GM12878 (cell line): ENCODE measurements around the gene CD300LG. TPM values are rescaled to one million over a fixed set of nuclear protein-coding genes. Genes with fewer than 3 reads are reported as not detected.

Experiments used
- ATAC-seq: fragments of 200-7000 bp; cut with Tn5 transposase; 3 replicates; pipeline ENCODE4 v1.9.1; 2020; ENCODE audit warnings: mild to moderate bottlenecking, moderate library complexity
- BruUV-seq: library from RNA; stranded (reverse); fragments of 400-500 nt; replicated peaks from 2 replicates; lab custom pipeline; 2021; lab: Mats Ljungman, UMichigan
- CTCF ChIA-PET: fragments of 300-600 bp; sonication (Branson Sonifier 250); formaldehyde crosslinking; extraction: SDS; loops from one replicate; lab custom pipeline; 2021; ENCODE audit warnings: inconsistent platforms; lab: Yijun Ruan, JAX
- POLR2A ChIA-PET: fragments of 350-600 bp; formaldehyde crosslinking; extraction: SDS; loops from one replicate; lab custom pipeline; 2021; ENCODE audit warnings: inconsistent platforms; lab: Charles Lee
- RAD21 ChIA-PET: fragments of 300-600 bp; sonication (Branson Sonifier 250); formaldehyde crosslinking; loops from one replicate; lab custom pipeline; 2023; ENCODE audit warnings: antibody characterized with exemption; ENCODE audit not compliant: unreplicated experiment; lab: Charles Lee
- SMC1A ChIA-PET: fragments of 300-600 bp; sonication (Branson Sonifier 250); formaldehyde crosslinking; loops from one replicate; lab custom pipeline; 2023; ENCODE audit not compliant: unreplicated experiment, uncharacterized antibody; lab: Charles Lee
- DNase-seq: peaks from one replicate; pipeline ENCODE4 v3.0.0-alpha.2; 2011; ENCODE audit warnings: low read depth, low spot score
- FAIRE-seq: peaks from 3 replicates; lab custom pipeline; 2011; peaks lifted over from hg19 to GRCh38; lab: Jason Lieb, UNC
- H2AFZ ChIP-seq: 2 replicates; pipeline ENCODE4 v1.6.0; 2011; ENCODE audit warnings: low read depth, low read length, control low read depth; ENCODE audit not compliant: control insufficient read depth
- H3K27ac ChIP-seq: 2 replicates; pipeline ENCODE4 v1.5.1; 2011; ENCODE audit warnings: control low read depth; ENCODE audit not compliant: control insufficient read depth, insufficient read depth
- H3K27me3 ChIP-seq, 2 experiments: replicated peaks in 1 of 2; 2 replicates each; pipeline versions ENCODE4 v1.6.0 to v1.6.1; 2011; ENCODE audit warnings: low read length in 1 of 2; ENCODE audit not compliant: control insufficient read depth in 2 of 2, insufficient read depth in 2 of 2
- H3K36me3 ChIP-seq, 2 experiments: 2 replicates each; pipeline ENCODE4 v1.5.1; 2011; ENCODE audit warnings: low read length in 1 of 2; ENCODE audit not compliant: control insufficient read depth in 2 of 2, insufficient read depth in 2 of 2
- H3K4me1 ChIP-seq: 2 replicates; pipeline ENCODE4 v1.6.1; 2011; ENCODE audit warnings: mild to moderate bottlenecking, low read length, moderate library complexity, mixed read lengths; ENCODE audit not compliant: control insufficient read depth, insufficient read depth
- H3K4me2 ChIP-seq: 2 replicates; pipeline ENCODE4 v1.6.0; 2011; ENCODE audit warnings: control low read depth; ENCODE audit not compliant: control insufficient read depth, insufficient read depth
- H3K4me3 ChIP-seq: fragments of 200-600 bp; sonication (generic); 2 replicates; pipeline ENCODE4 v1.5.1; 2016
- H3K79me2 ChIP-seq: 2 replicates; pipeline ENCODE4 v1.6.0; 2011; ENCODE audit warnings: low read length; ENCODE audit not compliant: control insufficient read depth, insufficient read depth
- H3K9ac ChIP-seq: 2 replicates; pipeline ENCODE4 v1.8.0; 2011; ENCODE audit warnings: low read length, control low read depth, mixed read lengths; ENCODE audit not compliant: control insufficient read depth, insufficient read depth
- H3K9me3 ChIP-seq: replicated peaks from 3 replicates; pipeline ENCODE4 v1.5.1; 2011; ENCODE audit warnings: mild to moderate bottlenecking, low read length; ENCODE audit not compliant: control insufficient read depth, insufficient read depth
- H4K20me1 ChIP-seq: 2 replicates; pipeline ENCODE4 v1.6.0; 2011; ENCODE audit not compliant: control insufficient read depth, insufficient read depth
- CBFB ChIP-seq: IDR thresholded peaks from 2 replicates; pipeline ENCODE4 v1.6.1; 2016; ENCODE audit warnings: antibody characterized with exemption, low read depth
- CHD2 ChIP-seq: IDR thresholded peaks from 2 replicates; pipeline ENCODE4 v1.6.1; 2011; ENCODE audit warnings: low read depth, low read length, improper control_type of control experiment, borderline replicate concordance
- RFX5 ChIP-seq: IDR thresholded peaks from 2 replicates; pipeline ENCODE4 v1.6.1; 2011; ENCODE audit warnings: low read depth, low read length, improper control_type of control experiment
- RUNX3 ChIP-seq: IDR thresholded peaks from 2 replicates; pipeline ENCODE4 v1.6.1; 2012; ENCODE audit warnings: low read length, inconsistent platforms
- SMARCA5 ChIP-seq: fragments of 450-650 bp; IDR thresholded peaks from 2 replicates; pipeline ENCODE4 v1.6.1; 2017; ENCODE audit warnings: mild to moderate bottlenecking
- SMC3 ChIP-seq: IDR thresholded peaks from 2 replicates; pipeline ENCODE4 v1.6.1; 2011; ENCODE audit warnings: low read length, improper control_type of control experiment, borderline replicate concordance
- STAT1 ChIP-seq: fragments of 450-650 bp; conservative IDR thresholded peaks from 2 replicates; pipeline ENCODE4 v1.6.1; 2014; ENCODE audit warnings: antibody characterized with exemption, mild to moderate bottlenecking
- SUZ12 ChIP-seq: fragments of 200-600 bp; sonication (generic); IDR thresholded peaks from one replicate; pipeline ENCODE4 v1.6.1; 2018; ENCODE audit warnings: antibody characterized with exemption, mild to moderate bottlenecking; ENCODE audit not compliant: unreplicated experiment
- WGBS: methylation state at CpG from one replicate; pipeline ENCODE4 v1.1.6; 2016; ENCODE audit warnings: low lambda C conversion rate; ENCODE audit not compliant: insufficient replicate concordance, insufficient coverage; ENCODE audit errors: missing lambda C conversion rate; 5-methylcytosine and 5-hydroxymethylcytosine counted together
- in situ Hi-C: fragments of 300-500 bp; cut with MboI; formaldehyde crosslinking; loops from 9 replicates; pipeline ENCODE4 v1.14.3; 2018; ENCODE audit warnings: mixed read lengths
- intact Hi-C: fragments of 100-400 bp; cut with micrococcal nuclease; formaldehyde crosslinking; loops from one replicate; pipeline ENCODE4 v1.14.2; 2022; ENCODE audit not compliant: unreplicated experiment
- polyA plus RNA-seq, 11 experiments: library from polyadenylated mRNA; depleted of rRNA in 4 of 11; unstranded in 6 of 11; stranded (reverse) in 5 of 11; fragments of >200 nt; fragmentation: Nextera tagmentation in 4 of 11; fragmentation: Illumina TruSeq in 1 of 11; extraction: Ambion mirVana in 4 of 11; extraction: Trizol in 1 of 11; gene quantifications; 1 replicate in 1 of 11; 2 replicates in 10 of 11; pipeline versions ENCODE4 v1.2.1 to v1.2.3, GENCODE V29; 2011 to 2016; ENCODE audit warnings: inconsistent platforms in 2 of 11, missing spikeins in 2 of 11, low read depth in 1 of 11
- total RNA-seq, 4 experiments: library from RNA; depleted of rRNA in 3 of 4; stranded (reverse); fragments of >200 nt in 3 of 4; fragmentation: Illumina TruSeq in 1 of 4; extraction: Trizol in 1 of 4; gene quantifications; 2 replicates each; pipeline versions ENCODE4 v1.2.1 to v1.2.3, GENCODE V29; 2013 to 2021
- TF ChIP-seq, protein P1 (sequence below): fragments of 450-650 bp; formaldehyde crosslinking; IDR thresholded peaks from 2 replicates; pipeline ENCODE4 v1.4.0; 2022; ENCODE audit warnings: mild to moderate bottlenecking, moderate library complexity
- TF ChIP-seq, protein P2 (sequence below): fragments of 450-650 bp; IDR thresholded peaks from 2 replicates; pipeline ENCODE4 v1.6.1; 2016; ENCODE audit warnings: mild to moderate bottlenecking
- TF ChIP-seq, protein P3 (sequence below): IDR thresholded peaks from 2 replicates; pipeline ENCODE4 v1.6.1; 2012; ENCODE audit warnings: improper control_type of control experiment, low read depth, low read length; ENCODE audit not compliant: insufficient replicate concordance

The CD300LG gene
- total and polyA plus RNA-seq, 10 of the 15 experiments (the other 5 are each of a cell fraction or from before 2014, with no cell fraction given), result not detected

DNA sequence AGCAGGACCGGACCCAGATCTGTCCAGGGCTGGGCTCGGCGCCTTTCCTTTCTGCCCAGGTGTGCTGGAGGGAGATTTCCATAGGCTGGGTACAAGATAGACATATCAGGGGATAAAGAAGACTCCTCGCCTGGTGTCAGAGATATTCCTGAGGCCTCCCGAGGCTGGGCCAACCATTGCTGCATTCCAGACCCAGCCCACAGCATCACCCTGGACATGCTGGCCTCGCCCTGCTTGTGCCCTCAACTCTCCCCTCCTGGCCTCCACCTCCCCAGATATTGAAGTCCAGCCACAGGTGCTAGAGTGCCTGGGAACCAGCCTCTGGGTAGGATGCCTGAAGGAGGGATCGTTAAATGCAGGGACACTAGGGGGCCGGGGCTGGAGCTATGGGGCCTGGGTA lies 2.1 kb downstream of the CD300LG start (continued):
- TF ChIP-seq, protein P1, sequence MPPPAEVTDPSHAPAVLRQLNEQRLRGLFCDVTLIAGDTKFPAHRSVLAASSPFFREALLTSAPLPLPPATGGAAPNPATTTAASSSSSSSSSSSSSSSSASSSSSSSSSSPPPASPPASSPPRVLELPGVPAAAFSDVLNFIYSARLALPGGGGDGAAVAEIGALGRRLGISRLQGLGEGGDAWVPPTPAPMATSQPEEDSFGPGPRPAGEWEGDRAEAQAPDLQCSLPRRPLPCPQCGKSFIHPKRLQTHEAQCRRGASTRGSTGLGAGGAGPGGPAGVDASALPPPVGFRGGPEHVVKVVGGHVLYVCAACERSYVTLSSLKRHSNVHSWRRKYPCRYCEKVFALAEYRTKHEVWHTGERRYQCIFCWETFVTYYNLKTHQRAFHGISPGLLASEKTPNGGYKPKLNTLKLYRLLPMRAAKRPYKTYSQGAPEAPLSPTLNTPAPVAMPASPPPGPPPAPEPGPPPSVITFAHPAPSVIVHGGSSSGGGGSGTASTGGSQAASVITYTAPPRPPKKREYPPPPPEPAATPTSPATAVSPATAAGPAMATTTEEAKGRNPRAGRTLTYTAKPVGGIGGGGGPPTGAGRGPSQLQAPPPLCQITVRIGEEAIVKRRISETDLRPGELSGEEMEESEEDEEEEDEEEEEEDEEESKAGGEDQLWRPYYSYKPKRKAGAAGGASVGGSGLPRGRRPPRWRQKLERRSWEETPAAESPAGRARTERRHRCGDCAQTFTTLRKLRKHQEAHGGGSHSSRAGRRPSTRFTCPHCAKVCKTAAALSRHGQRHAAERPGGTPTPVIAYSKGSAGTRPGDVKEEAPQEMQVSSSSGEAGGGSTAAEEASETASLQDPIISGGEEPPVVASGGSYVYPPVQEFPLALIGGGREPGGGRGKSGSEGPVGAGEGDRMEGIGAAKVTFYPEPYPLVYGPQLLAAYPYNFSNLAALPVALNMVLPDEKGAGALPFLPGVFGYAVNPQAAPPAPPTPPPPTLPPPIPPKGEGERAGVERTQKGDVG, result no peak
- TF ChIP-seq SUZ12, result no peak
- TF ChIP-seq, all 136 proteins: peak for 0

DNA sequence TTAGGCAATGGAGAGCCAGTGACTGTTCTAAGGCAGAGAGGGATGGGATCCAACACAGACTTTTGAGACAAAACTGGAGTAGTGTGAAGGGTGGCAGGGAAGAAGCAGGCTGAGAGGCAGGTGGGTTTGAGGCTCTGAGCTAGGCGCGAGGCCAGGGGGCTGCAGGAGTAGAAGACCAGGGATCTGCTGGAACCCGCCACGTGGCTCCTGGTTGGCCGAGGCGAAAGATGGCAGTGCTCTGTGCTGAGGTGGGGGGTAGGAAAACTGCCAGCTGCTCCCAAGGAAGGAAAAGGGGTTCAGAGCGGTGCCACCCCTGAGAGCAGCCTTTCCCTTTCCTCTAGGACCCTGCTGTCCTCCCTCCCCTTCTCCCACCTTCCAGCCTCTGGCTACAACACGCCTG lies 5.6 kb downstream of the CD300LG start:
- ChIA-PET CTCF (interaction anchor here (0.6 to 2.1 kb wide), 3 partner anchors 12 to 243 kb away, joined by 3 to 8 read pairs (median 4); no protein-coding TSS in a partner anchor), RAD21 (no interaction called here), SMC1A (no interaction called here), POLR2A (no interaction called here)
- ATAC-seq (no peak), FAIRE-seq (no peak), DNase-seq (no peak)
- no peaks in the 10 kb centered on the region for H3K79me2 ChIP-seq
- no peak overlapping the region for H3K27ac ChIP-seq
- H3K4me1 ChIP-seq, result no peaks in the 10 kb centered on the region
- H3K27me3 ChIP-seq, result no peaks in the 10 kb centered on the region; a peak in 3 of 4 replicates
- H3K9ac ChIP-seq, result no peak overlapping the region
- no peak overlapping the region for H3K4me2 ChIP-seq
- in situ Hi-C loops (no loop called here), intact Hi-C loops (no loop called here)
- H3K4me3 ChIP-seq, result no peak overlapping the region
- BruUV-seq, result no TSS peak
- H4K20me1 ChIP-seq, result no peaks in the 10 kb centered on the region
- WGBS, result 56% methylated on average over 8 of the region's 8 CpGs
- H3K9me3 ChIP-seq, result no peaks in the 10 kb centered on the region
- H2AFZ ChIP-seq, result no peak overlapping the region
- no peaks in the 10 kb centered on the region for H3K36me3 ChIP-seq
- TF ChIP-seq RFX5 (no peak), SMARCA5 (no peak), STAT1 (no peak), CHD2 (no peak), SMC3 (no peak), RUNX3 (no peak), CBFB (no peak)
- TF ChIP-seq, protein P2, sequence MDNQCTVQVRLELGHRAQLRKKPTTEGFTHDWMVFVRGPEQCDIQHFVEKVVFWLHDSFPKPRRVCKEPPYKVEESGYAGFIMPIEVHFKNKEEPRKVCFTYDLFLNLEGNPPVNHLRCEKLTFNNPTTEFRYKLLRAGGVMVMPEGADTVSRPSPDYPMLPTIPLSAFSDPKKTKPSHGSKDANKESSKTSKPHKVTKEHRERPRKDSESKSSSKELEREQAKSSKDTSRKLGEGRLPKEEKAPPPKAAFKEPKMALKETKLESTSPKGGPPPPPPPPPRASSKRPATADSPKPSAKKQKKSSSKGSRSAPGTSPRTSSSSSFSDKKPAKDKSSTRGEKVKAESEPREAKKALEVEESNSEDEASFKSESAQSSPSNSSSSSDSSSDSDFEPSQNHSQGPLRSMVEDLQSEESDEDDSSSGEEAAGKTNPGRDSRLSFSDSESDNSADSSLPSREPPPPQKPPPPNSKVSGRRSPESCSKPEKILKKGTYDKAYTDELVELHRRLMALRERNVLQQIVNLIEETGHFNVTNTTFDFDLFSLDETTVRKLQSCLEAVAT, result no peak
- TF ChIP-seq, protein P3, sequence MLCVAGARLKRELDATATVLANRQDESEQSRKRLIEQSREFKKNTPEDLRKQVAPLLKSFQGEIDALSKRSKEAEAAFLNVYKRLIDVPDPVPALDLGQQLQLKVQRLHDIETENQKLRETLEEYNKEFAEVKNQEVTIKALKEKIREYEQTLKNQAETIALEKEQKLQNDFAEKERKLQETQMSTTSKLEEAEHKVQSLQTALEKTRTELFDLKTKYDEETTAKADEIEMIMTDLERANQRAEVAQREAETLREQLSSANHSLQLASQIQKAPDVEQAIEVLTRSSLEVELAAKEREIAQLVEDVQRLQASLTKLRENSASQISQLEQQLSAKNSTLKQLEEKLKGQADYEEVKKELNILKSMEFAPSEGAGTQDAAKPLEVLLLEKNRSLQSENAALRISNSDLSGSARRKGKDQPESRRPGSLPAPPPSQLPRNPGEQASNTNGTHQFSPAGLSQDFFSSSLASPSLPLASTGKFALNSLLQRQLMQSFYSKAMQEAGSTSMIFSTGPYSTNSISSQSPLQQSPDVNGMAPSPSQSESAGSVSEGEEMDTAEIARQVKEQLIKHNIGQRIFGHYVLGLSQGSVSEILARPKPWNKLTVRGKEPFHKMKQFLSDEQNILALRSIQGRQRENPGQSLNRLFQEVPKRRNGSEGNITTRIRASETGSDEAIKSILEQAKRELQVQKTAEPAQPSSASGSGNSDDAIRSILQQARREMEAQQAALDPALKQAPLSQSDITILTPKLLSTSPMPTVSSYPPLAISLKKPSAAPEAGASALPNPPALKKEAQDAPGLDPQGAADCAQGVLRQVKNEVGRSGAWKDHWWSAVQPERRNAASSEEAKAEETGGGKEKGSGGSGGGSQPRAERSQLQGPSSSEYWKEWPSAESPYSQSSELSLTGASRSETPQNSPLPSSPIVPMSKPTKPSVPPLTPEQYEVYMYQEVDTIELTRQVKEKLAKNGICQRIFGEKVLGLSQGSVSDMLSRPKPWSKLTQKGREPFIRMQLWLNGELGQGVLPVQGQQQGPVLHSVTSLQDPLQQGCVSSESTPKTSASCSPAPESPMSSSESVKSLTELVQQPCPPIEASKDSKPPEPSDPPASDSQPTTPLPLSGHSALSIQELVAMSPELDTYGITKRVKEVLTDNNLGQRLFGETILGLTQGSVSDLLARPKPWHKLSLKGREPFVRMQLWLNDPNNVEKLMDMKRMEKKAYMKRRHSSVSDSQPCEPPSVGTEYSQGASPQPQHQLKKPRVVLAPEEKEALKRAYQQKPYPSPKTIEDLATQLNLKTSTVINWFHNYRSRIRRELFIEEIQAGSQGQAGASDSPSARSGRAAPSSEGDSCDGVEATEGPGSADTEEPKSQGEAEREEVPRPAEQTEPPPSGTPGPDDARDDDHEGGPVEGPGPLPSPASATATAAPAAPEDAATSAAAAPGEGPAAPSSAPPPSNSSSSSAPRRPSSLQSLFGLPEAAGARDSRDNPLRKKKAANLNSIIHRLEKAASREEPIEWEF, result no peak
